HG02759 (cell line): ENCODE data around the gene NNT.
A peak's percentile ranks its signal among the peaks of the same experiment; 100 is the strongest.

ENCODE experiments used
- ATAC-seq: cut with Tn5 transposase; IDR thresholded peaks from one replicate; pipeline ENCODE4 v1.9.1; 2021; ENCODE audit warnings: mild to moderate bottlenecking, moderate library complexity; ENCODE audit not compliant: unreplicated experiment

The NNT gene

GRCh38 chr5:43622074-43622473 lies 19.1 kb downstream of the NNT start:
- ATAC-seq: no peak

DNA sequence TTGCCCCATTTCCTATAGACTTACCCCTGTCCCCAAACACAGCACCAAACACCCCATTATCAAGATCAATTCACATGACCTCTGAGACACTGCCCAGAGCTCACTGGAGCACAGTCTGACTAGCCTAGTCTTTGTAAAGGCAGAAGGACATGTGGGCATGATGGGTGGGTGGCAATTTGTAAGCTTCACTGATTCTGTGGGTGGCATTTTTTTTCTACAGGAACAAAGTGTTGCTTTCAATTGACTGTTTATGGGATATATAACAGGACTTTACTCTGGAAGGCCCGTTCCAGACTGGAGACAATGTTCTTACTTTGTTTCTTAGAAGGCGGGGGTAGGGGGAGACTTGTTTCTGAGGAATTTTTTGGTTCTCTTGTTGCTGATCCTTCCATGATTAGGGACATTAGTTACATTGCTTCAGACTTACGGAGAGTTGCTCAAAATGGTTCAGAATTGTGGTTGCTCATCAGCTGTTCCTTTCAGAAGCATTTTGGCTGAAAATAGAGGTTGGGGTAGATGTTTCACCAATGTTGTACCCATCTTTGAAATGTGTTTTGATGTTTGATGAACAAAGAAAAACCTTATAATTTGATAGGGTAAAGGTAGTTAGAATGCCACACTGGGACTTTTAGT lies 20.2 kb downstream of the NNT start:
- no peak for ATAC-seq

- ATAC-seq: no peak
Measured at GRCh38 chr5:43627028-43627427, 24.0 kb downstream of the NNT start.

DNA sequence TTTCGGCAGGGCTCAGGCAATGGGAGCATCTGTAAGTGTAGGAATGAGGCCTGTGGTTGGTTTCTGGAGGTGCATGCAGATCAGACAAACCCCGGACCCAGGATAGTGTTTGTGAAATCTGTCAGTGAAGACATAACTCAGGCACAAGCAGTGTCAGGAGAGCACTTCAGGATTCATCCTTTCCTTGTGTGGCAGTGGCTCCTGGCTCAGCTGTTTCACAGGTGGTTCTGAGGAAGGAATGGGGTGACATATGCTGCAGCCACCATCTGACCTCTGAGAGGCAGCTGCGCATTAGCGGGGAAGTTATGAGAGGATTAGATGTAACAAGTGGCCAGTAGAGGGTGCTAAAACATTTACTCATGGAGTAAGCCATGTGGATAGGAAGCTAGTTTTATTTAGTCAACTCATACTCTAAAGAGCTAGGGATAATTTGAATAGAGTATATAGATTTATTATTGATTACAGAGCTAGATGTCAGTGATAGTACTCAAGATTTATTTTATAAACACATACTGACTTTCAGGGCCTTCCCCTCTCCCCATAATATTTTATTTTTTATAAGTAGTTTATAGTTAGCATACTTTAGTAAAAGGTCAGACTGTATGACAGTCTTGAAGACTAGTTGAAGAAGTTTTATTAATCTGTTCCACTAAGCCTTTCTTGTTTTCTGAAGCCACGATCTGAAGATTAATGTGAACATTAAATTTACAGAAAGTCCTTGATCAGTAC lies 28.4 kb downstream of the NNT start:
- peak; percentile 95 for ATAC-seq

DNA sequence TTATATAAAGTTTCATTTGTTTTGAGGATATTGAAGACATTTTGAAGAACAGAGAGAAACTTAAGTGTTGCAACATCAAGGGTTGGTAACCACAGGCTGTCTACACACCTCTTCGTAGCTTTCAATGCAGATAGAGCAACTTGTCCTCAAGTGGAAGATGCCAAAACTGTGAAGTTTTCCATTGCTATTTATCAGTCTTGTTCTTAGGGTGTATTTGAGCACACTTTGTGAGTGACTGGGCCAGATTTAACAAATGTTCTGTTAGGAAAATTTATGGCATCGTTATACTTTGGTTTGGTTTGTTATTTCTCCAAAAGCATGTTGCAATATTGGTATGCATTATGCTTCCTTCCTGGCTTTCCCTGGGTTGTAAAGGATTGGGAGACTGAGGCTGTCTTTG lies 31.6 kb downstream of the NNT start:
- ATAC-seq: no peak

DNA sequence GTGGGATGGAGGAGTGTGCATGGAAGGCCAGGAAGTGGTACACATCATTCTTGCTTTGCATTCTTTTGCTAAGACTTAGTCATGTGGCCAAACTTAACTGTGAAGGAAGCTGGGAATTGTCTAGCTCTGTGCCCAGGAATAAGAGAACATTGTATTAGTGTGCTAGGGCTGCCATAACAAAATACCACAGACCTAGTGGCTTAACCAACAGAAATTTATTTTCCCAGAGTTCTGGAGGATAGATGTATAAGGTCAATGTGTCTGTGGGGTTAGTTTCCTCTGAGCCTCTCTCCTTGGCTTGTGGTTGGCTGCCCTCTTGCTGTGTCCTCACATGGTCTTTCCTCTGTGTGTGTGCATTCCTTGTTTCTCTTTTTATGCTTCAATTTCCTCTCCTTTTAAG lies 32.4 kb downstream of the NNT start:
- no peak for ATAC-seq

DNA sequence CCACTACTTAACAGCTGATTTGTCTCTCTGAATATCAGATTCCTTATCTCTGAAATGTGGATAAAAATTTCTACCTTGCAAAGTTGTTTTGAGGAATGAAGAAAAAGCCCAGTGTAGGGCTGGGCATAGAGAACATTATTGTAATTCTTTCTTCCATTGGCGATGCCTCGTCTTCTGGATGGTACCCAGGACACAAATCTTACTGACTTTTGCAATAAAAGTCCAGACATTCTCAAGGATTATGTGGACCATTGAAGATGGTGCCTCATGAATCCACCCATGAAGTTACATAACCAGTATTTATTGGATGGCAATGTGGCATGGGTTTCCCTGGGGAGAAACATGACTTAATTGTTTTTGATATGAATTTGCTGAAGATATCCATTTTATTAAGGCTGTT lies 33.1 kb downstream of the NNT start:
- ATAC-seq: no peak

DNA sequence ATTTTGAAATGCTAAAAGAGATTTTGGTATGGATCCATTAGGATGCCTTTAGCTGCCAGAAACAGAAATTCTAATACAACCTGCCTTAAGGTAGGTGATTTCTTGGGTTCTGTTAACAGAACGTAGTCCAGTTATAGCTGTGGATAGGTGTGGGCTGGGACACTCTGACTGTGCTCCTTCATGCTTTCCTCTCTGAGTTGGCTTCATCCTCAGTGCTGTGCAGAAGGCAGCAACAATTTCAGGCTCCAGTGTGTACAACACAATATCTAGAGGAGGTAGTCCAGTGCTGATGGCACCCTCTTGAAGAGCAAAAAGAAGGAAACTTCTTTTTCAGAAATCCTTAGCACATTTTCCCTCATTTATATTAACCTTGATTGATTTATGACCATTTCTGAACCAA lies 34.4 kb downstream of the NNT start:
- no peak for ATAC-seq

GRCh38 chr5:43638107-43638506 lies 35.1 kb downstream of the NNT start:
- ATAC-seq: no peak

- ATAC-seq: no peak
Measured at GRCh38 chr5:43638546-43638945, 35.6 kb downstream of the NNT start.

DNA sequence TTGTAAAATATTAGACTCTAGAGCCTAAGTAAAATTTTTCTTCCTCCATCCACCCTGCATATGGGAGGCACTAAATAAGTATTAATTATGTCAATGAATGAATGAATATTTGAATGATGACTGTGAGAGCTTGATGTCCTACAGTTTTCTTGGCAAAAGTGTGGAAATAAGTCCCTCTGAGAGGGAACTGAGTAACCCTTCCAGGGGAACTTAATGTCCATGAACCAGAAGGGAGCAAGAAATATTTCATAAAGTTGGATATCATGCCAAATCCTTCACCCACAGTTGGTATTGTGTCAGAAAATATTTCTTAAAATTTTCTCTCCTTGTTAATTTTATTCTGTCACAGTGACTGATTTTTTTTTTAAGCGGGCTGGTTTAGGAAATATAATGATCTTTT lies 36.6 kb downstream of the NNT start:
- no peak for ATAC-seq

DNA sequence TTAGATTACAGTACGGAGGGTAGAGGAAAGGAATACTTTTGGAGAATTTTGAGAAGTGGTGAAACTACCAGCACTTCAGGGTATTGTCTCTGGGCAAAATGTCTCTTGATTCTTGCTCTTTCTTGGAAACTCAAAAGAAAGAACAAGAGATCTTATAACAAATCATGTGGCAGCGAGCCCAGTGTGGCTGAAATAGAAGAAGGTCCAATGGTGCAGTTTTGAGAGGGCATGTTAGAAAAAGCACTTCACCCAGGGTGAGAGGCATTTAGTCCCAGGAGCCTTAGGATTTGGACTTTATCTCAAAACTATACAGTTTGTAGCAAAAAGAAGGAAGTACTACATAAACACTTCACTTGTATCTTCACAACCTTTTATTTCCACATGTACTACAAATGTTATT lies 39.4 kb downstream of the NNT start:
- no peak for ATAC-seq

GRCh38 chr5:43643327-43643726 lies 40.3 kb downstream of the NNT start:
- no peak for ATAC-seq

GRCh38 chr5:43643750-43644149 lies 40.8 kb downstream of the NNT start:
- ATAC-seq: no peak

GRCh38 chr5:43646992-43647391 lies 44.0 kb downstream of the NNT start:
- no peak for ATAC-seq

GRCh38 chr5:43647789-43648188 lies 44.8 kb downstream of the NNT start:
- no peak for ATAC-seq

DNA sequence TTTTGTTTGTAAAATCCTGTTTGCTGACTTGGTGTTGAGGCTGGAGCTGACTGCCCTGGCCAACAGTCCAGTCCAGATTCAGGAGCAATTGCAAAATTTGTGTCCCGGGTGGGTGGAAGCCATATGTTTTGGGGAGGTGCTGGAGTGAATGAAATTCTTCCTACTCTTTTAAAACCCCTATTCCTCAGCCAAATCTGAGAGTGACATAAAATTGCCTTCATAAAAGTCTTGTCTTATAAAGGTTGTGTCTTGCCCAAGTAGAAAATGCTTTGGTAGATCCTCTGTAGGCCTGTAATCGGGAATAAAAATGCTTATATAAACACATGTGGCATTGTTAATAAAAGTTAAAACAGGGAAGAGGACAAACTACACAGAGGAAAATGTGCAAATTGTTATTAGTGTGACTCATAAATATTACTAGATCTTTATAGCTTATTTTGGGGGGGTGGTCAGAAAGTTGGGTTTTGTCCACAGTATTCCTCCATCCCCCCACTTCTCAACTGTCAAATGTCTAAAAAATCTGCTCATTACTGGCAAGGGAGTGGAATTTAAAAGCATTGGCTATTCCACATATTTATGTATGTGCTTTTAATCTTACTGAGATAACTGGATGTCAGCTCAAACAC lies 45.6 kb downstream of the NNT start:
- no peak for ATAC-seq

GRCh38 chr5:43649256-43649655 lies 46.3 kb downstream of the NNT start:
- ATAC-seq: no peak

GRCh38 chr5:43652537-43653302 lies 49.7 kb downstream of the NNT start:
- no peak for ATAC-seq

DNA sequence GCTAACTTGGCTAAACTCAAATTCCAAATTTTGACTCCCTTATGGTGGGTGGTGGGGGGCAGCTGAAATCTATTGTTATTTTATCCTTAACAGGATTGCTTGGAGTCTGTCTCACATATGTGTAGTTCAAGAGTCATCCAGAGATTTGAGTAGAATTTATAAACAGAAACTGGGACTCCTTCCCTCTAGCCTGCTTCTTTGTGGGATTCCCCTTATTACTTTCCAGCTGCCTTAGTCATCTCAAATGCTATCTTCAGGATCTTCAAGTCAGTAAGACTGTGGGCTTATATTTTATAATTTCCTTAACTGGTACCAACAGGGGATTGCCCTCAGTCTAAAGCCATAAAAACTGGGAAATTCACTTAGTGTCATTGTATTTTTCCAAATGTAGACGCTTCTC lies 55.5 kb downstream of the NNT start:
- no peak for ATAC-seq

DNA sequence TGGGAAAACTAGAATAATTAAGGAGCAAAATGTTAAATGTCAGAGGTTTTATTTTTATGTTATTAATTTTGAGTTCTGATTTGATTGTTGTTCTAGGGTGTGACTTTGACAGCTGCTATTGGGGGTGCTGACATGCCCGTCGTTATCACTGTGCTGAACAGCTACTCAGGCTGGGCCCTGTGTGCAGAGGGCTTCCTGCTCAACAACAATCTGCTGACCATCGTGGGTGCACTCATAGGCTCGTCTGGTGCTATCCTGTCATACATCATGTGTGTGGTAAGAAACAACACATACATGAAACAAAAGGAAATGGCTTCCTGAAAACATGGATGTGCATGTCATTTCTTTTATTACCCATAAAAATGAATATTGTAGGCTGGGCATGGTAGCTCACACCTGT lies 56.1 kb downstream of the NNT start:
- ATAC-seq: no peak

GRCh38 chr5:43661102-43661501 lies 58.1 kb downstream of the NNT start:
- ATAC-seq: no peak
